ENCODE data around the gene AFF1.
"Not testable (repeated sequence)": the region's sequence is repeated elsewhere in the genome, so short reads cannot be mapped to it uniquely, and the experiment has no call there.

Gene AFF1

DNA sequence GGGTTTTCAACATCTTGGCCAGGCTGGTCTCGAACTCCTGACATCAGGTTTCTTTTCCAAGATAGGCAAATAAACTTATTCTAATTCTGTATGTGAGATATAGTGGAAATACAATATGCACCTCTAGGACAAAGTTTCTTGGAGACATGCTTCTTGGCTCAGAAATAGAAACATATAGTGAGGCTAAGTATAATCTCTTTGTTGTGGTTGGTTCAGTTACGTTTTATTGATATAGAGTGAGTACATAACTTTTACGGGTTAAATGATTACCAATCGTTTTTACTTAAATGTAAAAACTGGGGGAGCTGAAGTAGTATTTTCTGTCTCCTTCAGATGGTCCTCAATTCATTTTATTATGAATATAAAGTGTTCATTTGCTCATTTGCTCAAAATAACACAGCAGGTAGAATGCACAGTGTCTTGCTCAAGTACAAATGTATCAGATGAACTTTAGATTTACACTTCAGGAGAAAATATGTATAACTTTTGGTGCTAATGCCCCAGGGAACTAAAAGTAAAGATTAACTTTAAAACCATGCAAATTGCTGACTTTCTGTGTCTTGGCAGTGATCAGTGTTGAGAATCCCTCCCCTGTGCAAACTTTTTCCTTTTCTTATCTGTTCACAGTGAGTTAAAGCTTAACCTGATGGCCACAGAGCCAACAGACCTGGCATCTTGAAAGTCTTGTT, 77.6 kb downstream of the AFF1 start:
- DNase-seq: no peak

- DNase-seq: not testable (repeated sequence)
Measured at GRCh38 chr4:87012954-87013308, 78.1 kb downstream of the AFF1 start.

GRCh38 chr4:87014284-87014782, 79.5 kb downstream of the AFF1 start:
- DNase-seq: no peak

DNA sequence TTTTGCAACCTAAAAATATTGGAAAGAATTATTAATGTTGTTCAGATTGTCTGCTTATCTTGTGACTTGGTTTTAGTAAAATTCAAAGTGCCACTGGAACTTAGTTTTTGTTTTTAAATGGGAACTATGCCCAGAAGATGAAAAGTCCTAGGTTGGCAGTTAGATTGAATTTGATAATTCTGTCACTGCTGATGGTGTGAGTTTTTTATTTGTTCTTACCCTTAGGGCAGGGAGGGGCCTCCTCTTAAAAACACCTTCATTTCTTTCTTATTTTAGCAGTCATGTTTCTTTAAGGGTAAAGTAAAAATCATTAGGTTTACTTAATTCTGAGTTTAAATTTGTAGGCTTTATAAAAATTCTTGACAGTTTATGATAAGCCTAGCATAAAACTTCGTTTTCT, 80.6 kb downstream of the AFF1 start:
- no peak for DNase-seq

- no peak for DNase-seq
Measured at GRCh38 chr4:87017580-87018342, 83.0 kb downstream of the AFF1 start.

DNA sequence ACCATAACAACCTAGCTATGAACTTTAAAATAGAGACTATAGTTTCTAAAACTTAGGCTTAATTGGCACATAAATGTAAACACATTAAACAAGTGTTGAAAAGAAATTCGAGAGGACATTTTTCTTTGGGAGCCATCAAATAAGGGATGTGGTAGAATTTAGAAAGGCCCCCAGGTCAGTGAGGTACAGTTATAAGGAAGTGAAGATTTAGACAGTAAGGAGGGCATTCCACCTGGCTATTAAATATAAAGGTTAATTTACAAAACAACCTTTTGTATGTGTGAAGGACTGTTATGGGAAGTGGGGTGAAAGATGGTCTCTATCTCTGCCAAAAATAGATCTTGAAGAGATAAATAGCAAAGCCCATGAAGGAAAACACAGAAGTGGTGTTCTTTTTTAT, 83.9 kb downstream of the AFF1 start:
- DNase-seq: no peak

GRCh38 chr4:87019246-87019791, 84.5 kb downstream of the AFF1 start:
- no peak for DNase-seq

GRCh38 chr4:87019898-87020297, 85.1 kb downstream of the AFF1 start:
- DNase-seq: no peak

GRCh38 chr4:87024201-87024600, 89.4 kb downstream of the AFF1 start:
- no peak for DNase-seq

DNA sequence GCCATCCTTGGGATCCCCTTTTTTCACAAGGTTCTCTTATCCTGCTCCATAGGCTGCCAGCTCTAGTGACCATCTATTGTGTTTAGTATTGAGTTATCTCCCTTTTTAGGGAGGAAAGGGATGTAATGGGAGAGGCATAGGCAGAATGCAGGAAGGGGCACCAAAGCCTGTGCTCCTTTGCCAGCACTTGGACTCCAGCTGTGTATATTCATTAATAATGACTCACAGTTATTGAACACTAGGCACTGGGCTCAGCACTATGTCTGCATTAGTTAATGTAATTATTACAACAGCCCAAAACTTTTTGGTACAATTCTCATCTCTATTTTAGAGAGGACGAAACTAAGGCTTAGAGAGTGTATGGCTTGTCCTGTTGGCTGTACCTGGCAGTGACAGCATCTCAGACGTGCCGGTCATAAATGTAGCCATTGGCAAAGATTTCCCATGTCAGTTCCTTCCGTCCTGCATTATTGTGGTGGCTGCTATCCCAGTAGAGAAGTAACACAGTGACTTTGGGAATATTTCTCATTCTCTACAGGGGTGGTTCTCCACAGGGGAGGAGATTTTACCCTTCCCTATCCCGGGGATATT, 90.3 kb downstream of the AFF1 start:
- no peak for DNase-seq

- DNase-seq: no peak
Measured at GRCh38 chr4:87025614-87026041, 90.8 kb downstream of the AFF1 start.

- no peak for DNase-seq
Measured at GRCh38 chr4:87026800-87027495, 92.1 kb downstream of the AFF1 start.

- no peak for DNase-seq
Measured at GRCh38 chr4:87029356-87029755, 94.5 kb downstream of the AFF1 start.

DNA sequence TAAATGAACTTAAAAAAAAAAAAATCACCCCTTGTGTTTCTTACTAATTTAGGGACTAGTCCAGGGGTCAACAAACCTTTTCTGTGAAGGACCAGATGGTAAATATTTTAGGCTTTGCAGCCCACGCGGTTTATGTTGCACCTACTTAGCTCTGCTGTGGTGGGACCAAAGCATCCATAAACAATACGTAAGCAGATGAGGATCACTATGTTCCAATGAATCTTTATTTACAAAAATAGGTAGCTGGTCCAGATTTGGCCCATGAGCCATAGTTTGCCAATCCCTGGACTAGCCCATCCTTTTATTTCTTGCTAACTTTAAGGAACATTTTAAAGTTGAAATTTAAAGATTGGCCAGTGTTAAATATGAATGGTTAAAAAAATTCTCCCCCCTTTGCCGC, 95.3 kb downstream of the AFF1 start:
- DNase-seq: no peak

GRCh38 chr4:87030755-87031441, 96.1 kb downstream of the AFF1 start:
- no peak for DNase-seq

GRCh38 chr4:87031920-87032319, 97.1 kb downstream of the AFF1 start:
- no peak for DNase-seq

DNA sequence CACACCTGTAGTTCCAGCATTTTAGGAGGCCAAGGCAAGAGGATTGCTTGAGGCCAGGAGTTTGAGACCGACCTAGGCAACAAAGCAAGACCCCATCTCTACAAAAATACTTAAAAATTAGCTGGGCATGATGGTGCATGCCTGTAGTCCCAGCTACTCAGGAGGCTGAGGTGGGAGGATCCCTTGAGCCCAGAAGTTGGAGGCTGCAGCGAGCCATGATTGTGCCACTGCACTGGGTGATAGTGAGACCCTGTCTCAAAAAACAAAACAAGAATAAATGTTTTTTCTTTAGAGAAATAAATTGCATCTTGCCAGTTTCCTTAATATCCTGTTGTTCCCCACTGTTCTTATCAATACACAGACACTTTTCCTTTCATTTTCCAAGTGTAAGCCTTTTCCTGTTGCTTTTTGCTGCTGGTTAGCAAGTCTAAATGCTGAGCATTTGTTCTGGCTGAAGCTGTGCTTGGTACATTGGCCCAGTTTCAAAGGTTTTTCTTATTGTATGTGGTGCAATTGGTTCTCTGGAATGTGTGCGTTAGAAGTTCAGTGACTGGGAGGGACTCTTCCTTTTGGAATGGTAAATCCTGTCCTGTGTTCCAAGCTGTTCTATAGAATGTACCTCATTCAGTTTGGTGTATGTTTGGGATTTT, 98.2 kb downstream of the AFF1 start:
- no peak for DNase-seq

DNA sequence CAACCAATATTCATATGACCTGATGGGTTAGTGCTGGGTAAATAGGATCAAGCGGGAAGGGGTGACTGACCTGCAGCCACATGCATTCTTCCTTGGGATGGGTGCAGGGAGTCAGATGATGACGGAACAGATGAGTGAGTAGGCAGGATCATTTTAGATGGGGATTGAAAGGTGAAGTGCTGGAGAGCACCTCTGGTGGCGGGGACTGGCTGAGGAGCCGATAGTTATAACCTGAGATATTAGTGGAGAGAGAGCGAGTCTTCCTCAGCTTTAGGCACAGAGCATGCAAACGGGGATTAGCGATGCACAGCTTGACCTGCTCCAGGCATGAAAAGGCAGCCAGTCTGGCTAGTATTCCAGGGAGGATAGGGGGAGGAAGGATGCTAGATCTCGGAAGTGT, 99.1 kb downstream of the AFF1 start:
- DNase-seq: no peak

DNA sequence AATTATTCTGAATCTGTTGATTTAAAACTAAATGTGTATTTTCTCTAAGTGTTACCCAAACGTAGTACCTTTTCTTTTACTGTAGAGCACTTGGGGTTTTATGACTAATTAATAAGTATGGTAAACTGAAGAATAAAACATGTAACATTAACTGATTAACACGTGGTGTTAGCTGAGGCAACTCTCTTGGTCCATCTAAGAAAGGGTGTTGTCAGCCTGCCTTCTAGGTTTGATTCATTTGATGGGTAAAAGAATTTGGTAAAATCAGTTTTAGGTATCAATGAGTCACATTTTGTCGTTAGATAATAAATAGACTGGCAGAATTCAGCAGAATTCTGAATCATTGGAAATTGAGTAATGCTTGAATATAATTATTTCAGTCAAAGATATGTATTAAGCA, 99.7 kb downstream of the AFF1 start:
- DNase-seq: no peak

DNA sequence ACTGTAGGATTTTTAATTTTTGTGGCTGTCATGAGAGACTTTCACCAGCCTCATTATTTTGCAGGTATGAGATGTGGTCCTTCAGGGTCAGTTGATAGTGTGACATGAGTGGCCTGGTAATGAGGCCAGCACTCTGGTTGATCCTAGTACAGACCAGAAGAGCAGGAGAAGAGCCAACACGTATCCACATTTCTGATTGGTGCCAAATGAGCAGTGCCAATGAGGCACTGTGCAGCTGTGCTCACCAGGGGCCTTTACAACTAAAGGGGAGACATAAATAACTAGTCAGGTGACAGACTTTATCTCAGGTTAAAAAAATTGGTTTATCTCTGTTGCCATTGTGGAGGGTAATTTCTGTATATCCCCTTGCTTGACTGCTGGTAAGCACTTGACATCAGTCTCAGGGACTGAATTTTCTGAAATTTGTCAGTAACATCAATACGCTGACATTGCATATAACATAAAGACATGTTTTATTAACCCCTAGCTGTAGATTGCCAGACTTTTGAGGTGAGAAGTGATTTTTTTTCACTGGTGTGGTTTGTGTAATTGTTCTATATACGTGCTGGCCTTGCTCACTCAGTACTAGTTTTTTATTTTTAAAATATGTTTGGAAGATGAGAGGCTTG, 101.2 kb downstream of the AFF1 start:
- no peak for DNase-seq

DNA sequence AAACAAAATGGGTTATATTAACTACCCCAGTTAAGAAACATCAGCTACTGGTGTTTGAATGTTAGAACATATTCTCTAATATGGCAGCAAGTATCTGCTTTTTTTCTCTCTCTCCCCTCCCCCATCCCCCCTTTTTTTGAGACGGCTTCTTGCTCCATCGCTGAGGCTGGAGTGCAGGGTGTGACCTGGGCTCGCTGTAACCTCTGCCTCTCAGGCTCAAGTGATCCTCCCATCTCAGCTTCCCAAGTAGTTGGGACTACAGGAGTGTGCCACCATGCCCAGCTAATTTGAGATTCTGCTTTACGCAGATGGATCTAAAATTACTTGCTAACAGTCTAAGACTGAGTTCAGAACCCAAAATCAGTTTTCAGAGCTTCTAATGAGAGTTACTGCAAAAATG, 101.9 kb downstream of the AFF1 start:
- DNase-seq: no peak

DNA sequence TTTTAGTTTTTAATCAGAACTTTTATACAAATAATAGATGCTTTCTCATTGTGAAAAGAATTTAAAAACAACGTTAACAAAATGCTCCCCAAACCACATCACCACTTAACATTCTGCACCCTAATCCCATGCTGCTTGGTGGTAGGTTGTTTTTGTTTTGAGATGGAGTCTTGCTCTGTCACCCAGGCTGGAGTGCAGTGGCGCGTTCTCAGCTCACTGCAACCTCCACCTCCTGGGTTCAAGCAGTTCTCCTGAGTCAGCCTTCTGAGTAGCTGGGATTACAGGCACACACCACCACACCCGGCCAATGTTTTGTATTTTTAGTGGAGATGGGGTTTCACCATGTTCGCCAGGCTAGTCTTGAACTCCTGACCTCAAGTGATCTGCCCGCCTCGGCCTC, 102.4 kb downstream of the AFF1 start:
- DNase-seq: not testable (repeated sequence)

Data from activated CD4-positive, CD25-positive, alpha-beta regulatory T cell treated with anti-CD3 and anti-CD28 coated beads, Interleukin-2, amount 50 U/mL, for 72 hours (primary cell).